ENCODE results near the gene UNC5A.

The UNC5A gene

GRCh38 chr5:176810081-176810597 is at the start of gene UNC5A (continued):
- TF ChIP-seq KLF9 (tag by site-specific recombination; IDR thresholded peaks at IDR 0.05; ENCODE audit: low read depth) (peak; percentile 75), ZFP69B (tag by site-specific recombination; IDR thresholded peaks at IDR 0.05) (0 out of 2 replicates have a peak, but pooled peaks have one; percentile 15), HOXC10 (CRISPR knock-in tag; IDR thresholded peaks at IDR 0.05) (no peak), ZNF514 (tag by site-specific recombination; IDR thresholded peaks at IDR 0.05) (no peak), EGR2 (tag by site-specific recombination; IDR thresholded peaks at IDR 0.05; ENCODE audit: low read depth) (peak; percentile 55; the same call in 1 of the 2 replicates), ZNF132 (tag by site-specific recombination; IDR thresholded peaks at IDR 0.05; ENCODE audit: borderline replicate concordance) (no peak), GLIS2 (tag by site-specific recombination; IDR thresholded peaks at IDR 0.05) (peak; percentile 12; the same call in 1 of the 2 replicates), ZNF394 (tag by site-specific recombination; IDR thresholded peaks at IDR 0.05; ENCODE audit: borderline replicate concordance) (no peak), SCRT2 (tag by site-specific recombination; IDR thresholded peaks at IDR 0.05) (peak; percentile 49; the same call in 1 of the 2 replicates), ZNF626 (tag by site-specific recombination; IDR thresholded peaks at IDR 0.05) (no peak), ZFHX2 (tag by site-specific recombination; conservative IDR thresholded peaks at IDR 0.05) (peak; percentile 83), ZNF398 (tag by site-specific recombination; IDR thresholded peaks at IDR 0.05) (no peak), SP3 (tag by site-specific recombination; IDR thresholded peaks at IDR 0.05) (peak; percentile 82), ZNF416 (tag by site-specific recombination; IDR thresholded peaks at IDR 0.05) (no peak), KLF7 (tag by site-specific recombination; IDR thresholded peaks at IDR 0.05; ENCODE audit: borderline replicate concordance) (peak; percentile 38; the same call in 1 of the 2 replicates)
- TF ChIP-seq, protein P1, sequence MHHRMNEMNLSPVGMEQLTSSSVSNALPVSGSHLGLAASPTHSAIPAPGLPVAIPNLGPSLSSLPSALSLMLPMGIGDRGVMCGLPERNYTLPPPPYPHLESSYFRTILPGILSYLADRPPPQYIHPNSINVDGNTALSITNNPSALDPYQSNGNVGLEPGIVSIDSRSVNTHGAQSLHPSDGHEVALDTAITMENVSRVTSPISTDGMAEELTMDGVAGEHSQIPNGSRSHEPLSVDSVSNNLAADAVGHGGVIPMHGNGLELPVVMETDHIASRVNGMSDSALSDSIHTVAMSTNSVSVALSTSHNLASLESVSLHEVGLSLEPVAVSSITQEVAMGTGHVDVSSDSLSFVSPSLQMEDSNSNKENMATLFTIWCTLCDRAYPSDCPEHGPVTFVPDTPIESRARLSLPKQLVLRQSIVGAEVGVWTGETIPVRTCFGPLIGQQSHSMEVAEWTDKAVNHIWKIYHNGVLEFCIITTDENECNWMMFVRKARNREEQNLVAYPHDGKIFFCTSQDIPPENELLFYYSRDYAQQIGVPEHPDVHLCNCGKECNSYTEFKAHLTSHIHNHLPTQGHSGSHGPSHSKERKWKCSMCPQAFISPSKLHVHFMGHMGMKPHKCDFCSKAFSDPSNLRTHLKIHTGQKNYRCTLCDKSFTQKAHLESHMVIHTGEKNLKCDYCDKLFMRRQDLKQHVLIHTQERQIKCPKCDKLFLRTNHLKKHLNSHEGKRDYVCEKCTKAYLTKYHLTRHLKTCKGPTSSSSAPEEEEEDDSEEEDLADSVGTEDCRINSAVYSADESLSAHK (tag by site-specific recombination; IDR thresholded peaks at IDR 0.05) = 0 out of 2 replicates have a peak, but pooled peaks have one; percentile 13

GRCh38 chr5:176761755-176762154 is 48.6 kb upstream of the UNC5A start:
- Histone ChIP-seq H3K4me3 (ENCODE audit: low read depth, low read length) (no peak overlapping the region), H3K4me1 (ENCODE audit: control insufficient read depth, insufficient read depth, low read length) (no peaks in the 10 kb centered on the region), H3K9me3 (ENCODE audit: control insufficient read depth, insufficient read depth, low read depth, low read length) (no peaks in the 10 kb centered on the region), H3K36me3 (ENCODE audit: control insufficient read depth in 2 of 2, insufficient read depth in 1 of 2, low read length in 2 of 2) (no peaks in the 10 kb centered on the region), H3K27ac (ENCODE audit: extremely low read depth, low read depth, low read length) (no peak overlapping the region)
- CTCF ChIA-PET = no interaction called here
- POLR2A ChIA-PET = no interaction called here
- TF ChIP-seq ZNF664 (tag by site-specific recombination; IDR thresholded peaks at IDR 0.05) (no peak), SCRT2 (tag by site-specific recombination; IDR thresholded peaks at IDR 0.05) (no peak), ZBTB1 (tag by site-specific recombination; IDR thresholded peaks at IDR 0.05) (no peak), ZNF146 (tag by site-specific recombination; IDR thresholded peaks at IDR 0.05) (peak; percentile 87), ZFP41 (tag by site-specific recombination; IDR thresholded peaks at IDR 0.05; ENCODE audit: borderline replicate concordance) (no peak), WT1 (tag by site-specific recombination; IDR thresholded peaks at IDR 0.05) (no peak), ZNF660 (tag by site-specific recombination; IDR thresholded peaks at IDR 0.05) (no peak)
- TF ChIP-seq, protein P2, sequence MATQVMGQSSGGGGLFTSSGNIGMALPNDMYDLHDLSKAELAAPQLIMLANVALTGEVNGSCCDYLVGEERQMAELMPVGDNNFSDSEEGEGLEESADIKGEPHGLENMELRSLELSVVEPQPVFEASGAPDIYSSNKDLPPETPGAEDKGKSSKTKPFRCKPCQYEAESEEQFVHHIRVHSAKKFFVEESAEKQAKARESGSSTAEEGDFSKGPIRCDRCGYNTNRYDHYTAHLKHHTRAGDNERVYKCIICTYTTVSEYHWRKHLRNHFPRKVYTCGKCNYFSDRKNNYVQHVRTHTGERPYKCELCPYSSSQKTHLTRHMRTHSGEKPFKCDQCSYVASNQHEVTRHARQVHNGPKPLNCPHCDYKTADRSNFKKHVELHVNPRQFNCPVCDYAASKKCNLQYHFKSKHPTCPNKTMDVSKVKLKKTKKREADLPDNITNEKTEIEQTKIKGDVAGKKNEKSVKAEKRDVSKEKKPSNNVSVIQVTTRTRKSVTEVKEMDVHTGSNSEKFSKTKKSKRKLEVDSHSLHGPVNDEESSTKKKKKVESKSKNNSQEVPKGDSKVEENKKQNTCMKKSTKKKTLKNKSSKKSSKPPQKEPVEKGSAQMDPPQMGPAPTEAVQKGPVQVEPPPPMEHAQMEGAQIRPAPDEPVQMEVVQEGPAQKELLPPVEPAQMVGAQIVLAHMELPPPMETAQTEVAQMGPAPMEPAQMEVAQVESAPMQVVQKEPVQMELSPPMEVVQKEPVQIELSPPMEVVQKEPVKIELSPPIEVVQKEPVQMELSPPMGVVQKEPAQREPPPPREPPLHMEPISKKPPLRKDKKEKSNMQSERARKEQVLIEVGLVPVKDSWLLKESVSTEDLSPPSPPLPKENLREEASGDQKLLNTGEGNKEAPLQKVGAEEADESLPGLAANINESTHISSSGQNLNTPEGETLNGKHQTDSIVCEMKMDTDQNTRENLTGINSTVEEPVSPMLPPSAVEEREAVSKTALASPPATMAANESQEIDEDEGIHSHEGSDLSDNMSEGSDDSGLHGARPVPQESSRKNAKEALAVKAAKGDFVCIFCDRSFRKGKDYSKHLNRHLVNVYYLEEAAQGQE (tag by site-specific recombination; IDR thresholded peaks at IDR 0.05) = no peak
